DMS53 treated with DMSO at 0.1 percent for 48 hours (cell line): ENCODE data around the gene PPFIA4.

Experiments used
- DNase-seq: peaks from one replicate; lab custom pipeline; 2025; ENCODE audit not compliant: unreplicated experiment; lab: John Stamatoyannopoulos, UW

PPFIA4 gene

DNA sequence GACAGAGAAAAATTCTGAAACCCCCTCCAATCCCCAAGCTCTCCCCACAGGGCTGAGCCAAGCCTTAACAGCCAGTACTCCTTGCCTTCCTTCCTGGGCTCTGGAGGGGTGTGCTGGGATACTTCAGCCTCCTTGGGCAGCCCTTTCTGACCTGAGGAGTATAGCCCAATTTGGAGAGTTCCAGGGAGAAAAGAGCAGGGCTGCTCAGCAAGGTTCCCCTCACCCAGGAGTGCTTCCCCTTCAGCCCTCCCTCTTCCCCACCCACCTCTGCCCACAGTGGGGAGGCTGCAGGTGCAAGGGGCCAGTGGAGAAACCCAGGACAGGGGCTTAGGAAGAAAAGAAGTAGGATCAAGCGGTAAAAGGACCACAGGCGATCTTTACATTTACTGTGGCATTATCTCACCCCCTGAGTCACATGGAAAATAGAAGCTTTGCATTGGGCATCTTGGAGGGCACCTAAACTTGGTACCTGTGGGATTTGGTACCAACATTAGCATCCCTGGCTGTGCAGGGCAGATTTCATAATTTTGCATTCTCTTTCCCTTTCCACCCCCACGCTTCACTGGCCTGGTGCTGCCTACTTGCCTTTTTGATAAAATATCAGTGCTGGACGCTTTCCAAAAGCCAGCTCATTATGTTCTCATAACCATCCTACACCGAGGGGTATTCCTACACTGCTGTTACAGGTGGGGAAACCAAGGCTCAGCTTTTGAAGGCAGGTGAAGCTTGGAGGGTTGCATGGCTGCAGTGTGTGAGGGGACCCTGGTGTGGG, 98.4 kb downstream of the PPFIA4 start:
- no peak for DNase-seq

DNA sequence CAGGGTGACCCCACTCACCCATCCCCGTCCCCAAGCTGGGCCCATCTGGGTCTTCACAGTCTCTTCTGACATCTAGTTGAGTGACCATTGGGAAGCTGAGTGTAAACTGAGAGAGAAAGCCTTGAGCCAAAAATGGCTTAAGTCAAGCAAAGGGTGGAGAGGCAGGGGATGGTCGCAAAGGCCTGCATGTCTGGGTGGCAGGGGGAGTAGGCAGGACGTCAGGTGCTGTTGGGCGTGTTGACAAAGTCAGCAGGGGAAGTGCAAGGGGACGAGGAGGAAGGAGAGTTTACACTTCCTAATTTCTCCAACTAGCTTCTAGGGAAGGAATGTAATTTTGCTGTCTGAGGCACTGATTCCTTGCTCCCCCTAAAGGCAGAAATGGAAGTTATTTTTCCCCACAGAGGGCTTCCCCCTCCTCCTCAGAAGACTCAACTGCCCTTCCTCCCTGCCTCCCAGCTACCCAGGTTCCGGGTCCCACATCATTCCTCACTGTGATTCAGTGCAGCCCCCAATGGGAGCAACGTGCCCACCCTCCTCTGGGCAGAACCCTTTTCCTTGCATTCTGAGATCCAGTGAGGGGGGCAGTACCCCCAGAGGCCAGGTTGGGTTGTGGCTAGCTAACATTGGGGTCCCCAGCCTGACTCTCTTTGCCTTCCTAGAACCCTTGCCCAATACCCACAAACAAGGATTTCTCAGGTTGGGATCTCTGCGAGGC, 100.0 kb downstream of the PPFIA4 start:
- no peak for DNase-seq

DNA sequence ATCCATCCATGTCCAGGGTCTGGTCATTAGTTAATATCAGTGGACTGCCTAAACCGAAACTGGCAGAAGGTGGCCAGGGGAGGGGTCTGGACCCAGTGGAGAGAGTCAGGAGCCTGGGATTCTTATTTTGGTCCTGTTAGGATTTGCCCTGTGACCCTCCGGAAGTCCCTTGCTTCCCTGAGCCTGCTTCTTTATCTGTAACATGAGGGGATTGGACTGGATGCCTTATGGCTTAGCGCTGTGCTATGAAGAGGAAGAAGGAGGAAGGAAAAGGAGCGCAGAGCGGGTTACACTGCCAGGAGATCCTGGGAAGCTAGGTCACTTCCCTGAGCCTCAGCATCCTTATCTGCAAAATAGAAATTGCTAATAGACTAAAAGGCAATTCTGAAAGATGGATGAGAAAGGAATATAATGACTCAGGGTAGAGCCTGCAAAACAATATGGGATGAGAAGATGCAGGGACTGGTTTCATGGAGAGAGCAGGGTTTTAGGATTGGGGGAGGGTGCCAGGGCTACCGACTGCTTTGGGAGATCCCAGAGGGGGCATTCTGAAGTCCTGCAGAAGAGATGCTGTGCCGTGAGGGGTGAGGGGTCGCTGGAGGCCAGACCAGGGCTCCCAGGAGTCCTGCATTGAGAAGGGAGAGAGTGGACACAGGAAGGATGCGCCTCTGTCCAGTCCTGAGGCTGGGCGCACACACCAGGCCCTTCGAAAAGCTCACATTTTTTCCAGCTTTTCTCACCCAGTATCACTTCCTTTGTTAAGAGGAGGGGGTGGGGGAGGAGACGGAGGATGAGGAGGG, 100.8 kb downstream of the PPFIA4 start:
- DNase-seq, result no peak

DNA sequence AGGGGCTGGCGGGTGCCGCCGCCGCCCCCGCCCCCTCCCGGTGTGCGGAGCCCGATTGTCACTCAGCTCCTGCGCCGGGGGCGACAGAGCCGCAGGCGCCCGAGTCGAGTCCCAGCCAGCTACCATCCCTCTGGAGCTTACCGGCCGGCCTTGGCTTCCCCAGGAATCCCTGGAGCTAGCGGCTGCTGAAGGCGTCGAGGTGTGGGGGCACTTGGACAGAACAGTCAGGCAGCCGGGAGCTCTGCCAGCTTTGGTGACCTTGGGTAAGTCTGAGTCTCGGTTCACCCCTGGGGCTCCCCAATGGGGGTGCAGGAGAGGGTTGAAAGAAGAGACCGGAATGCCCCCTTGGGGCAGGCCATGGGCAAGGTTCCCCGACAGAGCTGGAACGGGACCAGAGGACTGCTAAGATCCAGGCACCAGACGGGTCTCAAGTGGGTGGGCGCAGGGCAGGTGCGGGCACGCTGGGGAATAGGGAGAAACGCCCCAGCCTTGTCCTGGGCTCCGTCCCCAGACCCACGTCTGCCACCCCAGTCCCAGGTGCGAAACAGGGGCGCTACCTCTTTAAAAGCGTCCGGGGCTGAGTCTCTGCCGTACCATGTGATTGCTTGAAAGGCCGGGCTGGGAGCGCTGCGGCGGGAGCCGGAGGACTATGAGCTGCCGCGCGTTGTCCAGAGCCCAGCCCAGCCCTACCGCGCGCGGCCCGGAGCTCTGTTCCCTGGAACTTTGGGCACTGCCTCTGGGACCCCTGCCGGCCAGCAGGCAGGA, 101.6 kb downstream of the PPFIA4 start, which contains the start of gene ADORA1:
Gene ADORA1 (plus strand): TSS at position 61 of the 765 bp plus-strand sequence. CDS start 1,116 bp downstream, outside the sequence.
- DNase-seq, result peak; percentile 14

DNA sequence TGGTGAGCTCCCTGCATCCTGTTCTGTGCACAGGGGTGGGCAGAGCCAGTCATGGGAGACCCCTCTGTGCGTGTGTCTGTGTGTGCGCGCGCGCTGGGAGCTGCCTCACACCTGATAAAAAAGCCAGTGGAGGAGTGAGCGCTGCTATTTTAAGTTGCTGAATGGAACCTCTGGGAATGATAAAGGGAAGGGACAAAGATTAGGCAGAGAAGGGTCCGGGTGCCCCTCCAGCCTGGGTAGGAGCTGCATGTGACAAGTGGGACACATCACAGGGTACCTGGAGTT, 102.1 kb downstream of the PPFIA4 start:
- no peak for DNase-seq
